Measurements from ENCODE around the gene SORCS2. TPM values are rescaled to one million over a fixed set of nuclear protein-coding genes. Genes with fewer than 3 reads are reported as not detected.

The SORCS2 gene
- total and polyA plus RNA-seq, 3 donors from 2014 or later = 2.7 to 4.6 (median 2.9) TPM

DNA sequence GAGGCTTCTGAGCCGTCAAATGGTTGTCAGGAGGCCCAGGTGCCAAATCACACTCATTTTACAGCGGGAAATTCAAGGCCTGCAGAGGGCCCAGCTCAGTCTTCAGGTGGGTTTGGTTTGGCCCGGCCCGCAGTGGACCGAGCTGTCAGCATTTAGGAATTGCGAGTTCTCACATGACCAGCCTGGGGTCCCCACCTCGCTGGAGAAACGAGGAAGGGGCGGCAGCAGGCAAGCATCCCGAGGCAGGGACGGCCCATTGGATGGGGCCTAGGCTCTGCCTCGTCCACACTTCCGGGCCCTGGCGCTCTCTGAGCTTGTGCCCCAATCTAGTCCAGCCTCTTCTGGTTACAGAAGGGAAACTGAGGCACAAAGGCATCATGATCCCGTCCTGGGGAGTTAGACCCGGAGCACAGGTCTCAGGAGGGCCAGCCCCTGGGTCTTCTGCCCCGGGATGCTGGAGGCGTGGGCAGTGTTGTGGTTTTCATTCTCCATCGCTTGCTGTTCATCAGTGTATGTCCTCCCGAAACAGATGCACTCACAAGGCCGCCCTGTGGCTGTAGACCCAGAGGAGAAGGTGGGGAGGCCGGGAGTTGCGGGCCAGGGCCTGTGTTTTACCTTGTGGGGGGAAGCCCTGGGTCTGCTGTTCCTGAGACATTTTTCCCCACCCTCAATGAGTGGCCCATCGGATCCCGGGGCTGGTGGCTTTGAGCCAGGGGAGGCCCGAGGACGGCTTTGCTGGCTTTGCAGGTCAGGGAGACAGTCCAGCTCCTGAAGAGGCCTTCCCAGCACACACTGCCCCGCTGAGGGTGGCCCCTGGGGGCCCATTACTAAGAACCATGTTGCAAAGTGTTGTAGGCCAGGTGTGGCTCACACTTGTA lies 233.5 kb downstream of the SORCS2 start:
- 86 to 91% methylated on average over 12 to 27 of the region's 28 CpGs for WGBS, 2 donors
- Histone ChIP-seq H3K4me3 (no peak overlapping the region), H3K27ac (no peak overlapping the region), H3K9me3 (no peaks in the 10 kb centered on the region), H3K4me1 (peaks cover 6% of the 10 kb centered on the region), H3K36me3 (ENCODE audit: low read depth, missing control alignments) (no peaks in the 10 kb centered on the region), H3K27me3 (no peaks in the 10 kb centered on the region)
- no peak for DNase-seq
- intact Hi-C loops (cut with DNase I; ENCODE audit: low total_unique reads) = no loop called here
- TF ChIP-seq POLR2A (IDR thresholded peaks at IDR 0.05) = no peak
- TF ChIP-seq, protein P1, sequence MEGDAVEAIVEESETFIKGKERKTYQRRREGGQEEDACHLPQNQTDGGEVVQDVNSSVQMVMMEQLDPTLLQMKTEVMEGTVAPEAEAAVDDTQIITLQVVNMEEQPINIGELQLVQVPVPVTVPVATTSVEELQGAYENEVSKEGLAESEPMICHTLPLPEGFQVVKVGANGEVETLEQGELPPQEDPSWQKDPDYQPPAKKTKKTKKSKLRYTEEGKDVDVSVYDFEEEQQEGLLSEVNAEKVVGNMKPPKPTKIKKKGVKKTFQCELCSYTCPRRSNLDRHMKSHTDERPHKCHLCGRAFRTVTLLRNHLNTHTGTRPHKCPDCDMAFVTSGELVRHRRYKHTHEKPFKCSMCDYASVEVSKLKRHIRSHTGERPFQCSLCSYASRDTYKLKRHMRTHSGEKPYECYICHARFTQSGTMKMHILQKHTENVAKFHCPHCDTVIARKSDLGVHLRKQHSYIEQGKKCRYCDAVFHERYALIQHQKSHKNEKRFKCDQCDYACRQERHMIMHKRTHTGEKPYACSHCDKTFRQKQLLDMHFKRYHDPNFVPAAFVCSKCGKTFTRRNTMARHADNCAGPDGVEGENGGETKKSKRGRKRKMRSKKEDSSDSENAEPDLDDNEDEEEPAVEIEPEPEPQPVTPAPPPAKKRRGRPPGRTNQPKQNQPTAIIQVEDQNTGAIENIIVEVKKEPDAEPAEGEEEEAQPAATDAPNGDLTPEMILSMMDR (IDR thresholded peaks at IDR 0.05) = no peak

DNA sequence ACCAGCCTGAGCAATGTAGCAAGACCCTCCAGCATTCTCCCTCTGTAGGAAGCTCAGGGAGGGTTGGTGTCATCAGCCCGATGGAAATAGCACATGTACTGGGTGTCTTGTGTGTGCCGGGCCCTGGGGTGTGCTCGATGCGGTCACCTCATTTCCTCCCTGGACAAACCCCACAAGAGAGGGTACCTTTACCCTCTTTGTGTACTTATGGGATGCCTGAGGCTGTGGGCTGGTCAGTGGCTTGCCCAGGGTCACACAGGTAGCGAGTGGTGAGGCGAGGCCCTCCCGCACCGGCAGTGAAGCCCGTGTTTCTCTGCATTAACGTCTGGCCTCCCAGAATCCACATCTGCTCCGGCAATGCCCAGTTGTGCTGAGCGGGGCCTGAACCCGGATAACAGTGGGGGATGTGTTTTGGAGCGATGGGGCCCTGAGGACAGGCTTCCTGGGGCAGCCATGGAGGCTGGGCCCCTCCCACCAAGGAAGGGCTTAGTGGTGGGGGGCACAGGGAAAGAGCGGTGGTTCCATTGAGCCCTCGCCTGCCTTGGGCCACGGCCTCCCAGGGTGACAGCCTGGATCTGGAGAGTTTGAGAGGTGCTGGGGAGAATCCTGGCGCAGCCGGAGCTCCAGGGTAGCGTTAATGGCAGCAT lies 234.3 kb downstream of the SORCS2 start:
- Histone ChIP-seq H3K27me3 (no peaks in the 10 kb centered on the region), H3K27ac (no peak overlapping the region), H3K9me3 (no peaks in the 10 kb centered on the region), H3K36me3 (ENCODE audit: low read depth, missing control alignments) (no peaks in the 10 kb centered on the region), H3K4me3 (no peak overlapping the region), H3K4me1 (peaks cover 6% of the 10 kb centered on the region)
- 95 to 100% methylated on average over 3 to 20 of the region's 20 CpGs for WGBS, 2 donors
- intact Hi-C loops (cut with DNase I; ENCODE audit: low total_unique reads) = no loop called here
- no peak for TF ChIP-seq POLR2A (IDR thresholded peaks at IDR 0.05)
- TF ChIP-seq, protein P1 (IDR thresholded peaks at IDR 0.05) = no peak
- no peak for DNase-seq

DNA sequence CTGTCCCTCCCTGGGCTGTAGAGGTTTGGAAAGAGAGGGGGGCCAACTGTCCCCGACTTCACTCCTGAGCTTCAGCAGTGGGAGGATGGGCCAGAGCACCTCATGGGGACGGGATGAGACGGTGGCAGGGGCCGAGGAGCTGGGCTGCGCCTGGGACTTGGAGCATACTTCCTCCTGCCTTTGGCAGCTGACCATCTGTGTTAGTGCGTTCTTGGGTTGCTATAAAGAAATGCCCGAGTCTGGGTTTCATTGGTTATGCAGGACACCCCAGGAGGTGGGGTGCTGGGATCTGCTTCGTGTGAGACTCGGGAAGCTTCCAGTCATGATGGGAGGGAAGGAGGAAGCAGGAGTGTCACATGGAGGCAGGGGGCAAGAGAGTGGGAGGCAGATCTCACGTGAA lies 235.0 kb downstream of the SORCS2 start:
- DNase-seq = peak; percentile 6
- H3K27ac ChIP-seq = no peak overlapping the region
- WGBS, 2 donors = 72 to 77% methylated on average over 10 of the region's 10 CpGs
- H3K9me3 ChIP-seq = no peaks in the 10 kb centered on the region
- H3K4me3 ChIP-seq = no peak overlapping the region
- H3K27me3 ChIP-seq = no peaks in the 10 kb centered on the region
- no peaks in the 10 kb centered on the region for H3K36me3 ChIP-seq (ENCODE audit: low read depth, missing control alignments)
- peaks cover 6% of the 10 kb centered on the region for H3K4me1 ChIP-seq
- intact Hi-C loops (cut with DNase I; ENCODE audit: low total_unique reads) = no loop called here
- no peak for TF ChIP-seq POLR2A (IDR thresholded peaks at IDR 0.05)
- TF ChIP-seq, protein P1 (IDR thresholded peaks at IDR 0.05) = no peak

DNA sequence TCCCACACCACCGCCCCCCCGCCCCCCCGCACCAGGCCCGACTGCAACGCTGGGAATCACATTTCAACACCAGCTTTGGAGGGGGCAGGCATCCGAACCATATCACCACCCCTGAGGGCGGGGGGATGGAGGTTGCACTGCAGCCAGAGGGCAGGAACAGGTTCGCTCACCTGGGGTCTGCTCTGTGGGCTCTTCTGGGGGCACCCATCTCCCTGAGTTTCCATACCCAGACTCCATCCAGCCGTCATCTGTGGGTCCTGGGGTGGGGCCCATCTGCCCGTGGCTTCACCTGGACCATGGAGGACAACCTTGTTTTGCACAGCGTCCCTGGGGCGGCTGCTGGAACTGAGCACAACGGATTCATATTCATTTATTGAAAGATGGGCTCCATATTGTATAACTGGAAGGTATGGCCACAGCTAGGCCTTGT lies 235.5 kb downstream of the SORCS2 start:
- peak; percentile 8 for DNase-seq
- no peak overlapping the region for H3K27ac ChIP-seq
- TF ChIP-seq POLR2A (IDR thresholded peaks at IDR 0.05) = no peak
- TF ChIP-seq, protein P1 (IDR thresholded peaks at IDR 0.05) = no peak

More for the DNA sequence above, 235.5 kb downstream of the SORCS2 start:
- H3K36me3 ChIP-seq (ENCODE audit: low read depth, missing control alignments) = no peaks in the 10 kb centered on the region
- no peak overlapping the region for H3K4me3 ChIP-seq
- no peaks in the 10 kb centered on the region for H3K9me3 ChIP-seq
- intact Hi-C loops (cut with DNase I; ENCODE audit: low total_unique reads) = no loop called here
- no peaks in the 10 kb centered on the region for H3K27me3 ChIP-seq
- H3K4me1 ChIP-seq = peaks cover 6% of the 10 kb centered on the region
- 85 to 92% methylated on average over 4 to 12 of the region's 13 CpGs for WGBS, 2 donors
